ENCODE results near the gene LIN37. TPM values are rescaled to one million over a fixed set of nuclear protein-coding genes. Genes with fewer than 3 reads are reported as not detected.
A peak's percentile ranks its signal among the peaks of the same experiment; 100 is the strongest.

Gene LIN37
- total RNA-seq, 1 experiment from 2014 or later = 23.5 TPM

GRCh38 chr19:35719402-35720162, 28.8 kb upstream of the LIN37 start:
- CTCF ChIA-PET = no interaction called here
- Histone ChIP-seq H3K27ac (ENCODE audit: low read length) (peak overlapping the region; percentile 80), H3K27me3 (ENCODE audit: control insufficient read depth, insufficient read depth, low read length) (no peaks in the 10 kb centered on the region), H3K36me3 (ENCODE audit: control insufficient read depth, insufficient read depth, low read length) (peaks cover 16% of the 10 kb centered on the region; the same call in 1 of the 2 replicates), H3K9me3 (ENCODE audit: control insufficient read depth, insufficient read depth, low read depth, low read length) (no peaks in the 10 kb centered on the region), H3K4me1 (ENCODE audit: control insufficient read depth, insufficient read depth, low read length) (peaks cover 16% of the 10 kb centered on the region), H3K4me3 (ENCODE audit: low read depth in 2 of 2, low read length in 2 of 2) (peak overlapping the region; percentile 81 to 85)
- DNase-seq (ENCODE audit: low read depth, low spot score) (no peak), ATAC-seq (no peak)
- intact Hi-C loops (cut with micrococcal nuclease; ENCODE audit: unreplicated experiment) = loop anchor here (10.0 kb wide), 1 partner anchor 165 kb away; no protein-coding TSS in a partner anchor
- BruUV-seq (replicated peaks) = TSS peak; percentile 67
- TF ChIP-seq SIN3A (IDR thresholded peaks at IDR 0.05; ENCODE audit: borderline replicate concordance, insufficient read depth, low read depth, low read length) = no peak
- no peak for TF ChIP-seq CTCF (IDR thresholded peaks at IDR 0.05)
- TF ChIP-seq REST (IDR thresholded peaks at IDR 0.05; ENCODE audit: insufficient read depth in 1 of 2, low read depth in 2 of 2, low read length in 1 of 2) = no peak
- TF ChIP-seq POLR2AphosphoS5 (IDR thresholded peaks at IDR 0.05; ENCODE audit: low read depth, low read length) = no peak
- TF ChIP-seq TCF7L2 (IDR thresholded peaks at IDR 0.05; ENCODE audit: low read depth, low read length) = no peak
- in situ Hi-C loops (cut with HindIII; ENCODE audit: low pct_unique_long_range_greater_than_20kb, low sequenced_read_pairs) = no loop called here
- POLR2A ChIA-PET = interaction anchor here (1.0 kb wide), 1 partner anchor 26 kb away, joined by 3 read pairs; the partner anchor contains the start of genes PSENEN and U2AF1L4

- intact Hi-C loops (cut with micrococcal nuclease; ENCODE audit: unreplicated experiment) = no loop called here
- CTCF ChIA-PET = interaction anchor here (0.5 kb wide), 1 partner anchor 23 kb away, joined by 8 read pairs; no protein-coding TSS in a partner anchor
- Histone ChIP-seq H3K4me3 (ENCODE audit: low read depth in 2 of 2, low read length in 2 of 2) (no peak overlapping the region), H3K4me1 (ENCODE audit: control insufficient read depth, insufficient read depth, low read length) (peaks cover 16% of the 10 kb centered on the region), H3K27ac (ENCODE audit: low read length) (no peak overlapping the region), H3K9me3 (ENCODE audit: control insufficient read depth, insufficient read depth, low read depth, low read length) (no peaks in the 10 kb centered on the region), H3K27me3 (ENCODE audit: control insufficient read depth, insufficient read depth, low read length) (no peaks in the 10 kb centered on the region), H3K36me3 (ENCODE audit: control insufficient read depth, insufficient read depth, low read length) (peaks cover 16% of the 10 kb centered on the region; the same call in 1 of the 2 replicates)
- ATAC-seq (no peak), DNase-seq (ENCODE audit: low read depth, low spot score) (no peak)
- in situ Hi-C loops (cut with HindIII; ENCODE audit: low pct_unique_long_range_greater_than_20kb, low sequenced_read_pairs) = no loop called here
- no peak for TF ChIP-seq SIN3A (IDR thresholded peaks at IDR 0.05; ENCODE audit: borderline replicate concordance, insufficient read depth, low read depth, low read length)
- TF ChIP-seq TCF7L2 (IDR thresholded peaks at IDR 0.05; ENCODE audit: low read depth, low read length) = no peak
- TF ChIP-seq CTCF (IDR thresholded peaks at IDR 0.05) = no peak
- no peak for TF ChIP-seq POLR2AphosphoS5 (IDR thresholded peaks at IDR 0.05; ENCODE audit: low read depth, low read length)
- TF ChIP-seq REST (IDR thresholded peaks at IDR 0.05; ENCODE audit: insufficient read depth in 1 of 2, low read depth in 2 of 2, low read length in 1 of 2) = no peak
- POLR2A ChIA-PET = no interaction called here
- BruUV-seq (replicated peaks) = no TSS peak
These were observed 28.2 kb upstream of the LIN37 start for GRCh38 chr19:35720163-35720524.

All from Panc1 (cell line).